ENCODE data around the gene RALGDS. TPM values are rescaled to one million over a fixed set of nuclear protein-coding genes. Genes with fewer than 3 reads are reported as not detected.

The RALGDS gene
- total RNA-seq, 2 donors from 2014 or later: 24.2 to 39.7 TPM

DNA sequence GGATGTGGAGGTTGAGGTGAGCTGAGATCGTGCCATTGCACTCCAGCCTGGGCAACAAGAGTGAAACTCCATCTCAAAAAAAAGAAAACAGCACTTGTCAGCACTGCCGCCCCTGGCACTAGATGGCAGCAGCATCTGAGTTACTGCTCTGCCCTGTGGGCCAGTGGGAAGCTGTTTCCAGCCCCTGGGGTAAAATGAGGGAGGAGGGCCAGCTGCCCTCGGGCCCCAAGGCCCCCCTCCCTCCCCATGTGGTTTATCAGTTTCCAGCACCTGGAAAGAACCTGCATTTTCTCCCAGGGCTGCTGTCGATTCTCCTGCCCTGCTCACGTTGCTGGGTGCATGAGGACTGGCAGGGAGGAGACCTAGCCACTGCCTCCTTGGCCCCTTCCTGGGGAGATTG is 72.4 kb downstream of the RALGDS start:
- Histone ChIP-seq H3K27ac (no peak overlapping the region), H3K36me3 (no peaks in the 10 kb centered on the region), H3K9me3 (no peaks in the 10 kb centered on the region), H3K9ac (ENCODE audit: low read depth in 2 of 2, low read length in 2 of 2) (no peak overlapping the region), H3K4me3 (no peak overlapping the region), H3K4me1 (peaks cover 3% of the 10 kb centered on the region), H3K27me3 (no peaks in the 10 kb centered on the region)
- intact Hi-C loops (cut with DNase I): loop anchor here (5.0 to 10.0 kb wide), 2 partner anchors 56 to 99 kb away; no protein-coding TSS in a partner anchor
- no peak for DNase-seq
- TF ChIP-seq CTCF (IDR thresholded peaks at IDR 0.05): no peak

Small RNAs within 50 kb of the gene (microRNA-seq; reads per million reads assigned to microRNA genes)
- gene MIR6877: not detected

Other genes starting within 250 kb of the RALGDS start
- gene AK8, start 243.0 kb downstream of the RALGDS start, total RNA-seq: under 1 TPM; 0.16 to 0.59 TPM
- 1 to 10 TPM; 1.1 to 2.7 TPM for gene SPACA9, start 242.3 kb downstream of the RALGDS start, total RNA-seq
- 10 to 100 TPM; 29.4 to 46.6 TPM for gene TSC1, start 176.6 kb downstream of the RALGDS start, total RNA-seq
- 1 to 10 TPM; 1.1 to 1.3 TPM for gene GFI1B, start 142.5 kb downstream of the RALGDS start, total RNA-seq
- 10 to 100 TPM; 42.3 to 70.9 TPM for gene GTF3C5, start 90.2 kb downstream of the RALGDS start, total RNA-seq
- gene CEL, start 59.3 kb downstream of the RALGDS start, total RNA-seq: 10 to 100 TPM in 1 of 2 donors, under 1 TPM in 1; 0.61 to 16.6 TPM
- 1 to 10 TPM; 4.6 to 4.8 TPM for gene GBGT1, start 42.7 kb upstream of the RALGDS start, total RNA-seq
- not detected for gene OBP2B, start 88.0 kb upstream of the RALGDS start, total RNA-seq
- 10 to 100 TPM; 58.0 to 77.7 TPM for gene ABO, start 154.0 kb upstream of the RALGDS start, total RNA-seq
- gene SURF6, start 214.9 kb upstream of the RALGDS start, total RNA-seq: 10 to 100 TPM; 16.0 to 41.2 TPM
- gene MED22, start 226.9 kb upstream of the RALGDS start, total RNA-seq: 10 to 100 TPM; 16.5 to 21.3 TPM
- gene RPL7A, start 227.0 kb upstream of the RALGDS start, total RNA-seq: 1,000 to 10,000 TPM; 1,628 to 2,136 TPM
- 10 to 100 TPM; 63.3 to 66.7 TPM for gene SURF1, start 235.2 kb upstream of the RALGDS start, total RNA-seq
- gene SURF2, start 235.3 kb upstream of the RALGDS start, total RNA-seq: 10 to 100 TPM in 1 of 2 donors, 1 to 10 TPM in 1; 9.4 to 18.7 TPM